Esophagus squamous epithelium (tissue), 4 donors: Measurements from ENCODE around the gene DHX30.

Experiments
- CTCF ChIP-seq, 6 experiments: fragments of 450-650 bp in 4 of 6; fragments of 200-600 bp in 2 of 6; sonication (generic) in 2 of 6; IDR thresholded peaks; one replicate each; pipeline ENCODE4 v1.5.1; 2016 to 2019; ENCODE audit warnings: antibody characterized with exemption in 6 of 6, mild to moderate bottlenecking in 4 of 6, moderate library complexity in 4 of 6
- POLR2A ChIP-seq, 4 donors: fragments of 450-650 bp; IDR thresholded peaks; one replicate each; pipeline ENCODE4 v1.6.1; 2017; ENCODE audit warnings: antibody characterized with exemption in 4 of 4, mild to moderate bottlenecking in 4 of 4, moderate library complexity in 3 of 4

GRCh38 chr3:47870156-47870555 lies 67.2 kb downstream of the DHX30 start:
- no peak for TF ChIP-seq POLR2A (IDR thresholded peaks at IDR 0.05)
- no peak for TF ChIP-seq CTCF (IDR thresholded peaks at IDR 0.05)
